SU-DHL-6 (cell line): Measurements from ENCODE around the gene GPR180.
A peak's percentile ranks its signal among the peaks of the same experiment; 100 is the strongest.

Experiments
- H2AFZ ChIP-seq: fragments of 200-600 bp; sonication (generic); 2 replicates; pipeline ENCODE4 v1.6.1; 2014; ENCODE audit warnings: low read depth, mild to moderate bottlenecking, moderate library complexity, mixed read lengths, antibody characterized with exemption, low read length; ENCODE audit not compliant: severe bottlenecking
- H3F3A ChIP-seq: fragments of 200-600 bp; shearing (Covaris generic); 2 replicates; pipeline ENCODE4 v1.6.0; 2016; ENCODE audit warnings: antibody characterized with exemption, mild to moderate bottlenecking; ENCODE audit not compliant: insufficient read depth
- H3K27ac ChIP-seq: fragments of 200-600 bp; sonication (generic); 2 replicates; pipeline ENCODE4 v1.5.1; 2016; ENCODE audit warnings: low read depth, mild to moderate bottlenecking, low read length, moderate library complexity, mixed read lengths
- H3K27me3 ChIP-seq: fragments of 200-600 bp; sonication (generic), shearing (Covaris generic); 2 replicates; pipeline ENCODE4 v1.6.0; 2014; ENCODE audit warnings: mild to moderate bottlenecking, low read length
- H3K36me3 ChIP-seq: fragments of 200-600 bp; sonication (generic); 2 replicates; pipeline ENCODE4 v1.6.1; 2014; ENCODE audit warnings: mild to moderate bottlenecking, low read length, mixed read lengths
- H3K4me2 ChIP-seq: fragments of 300-600, 200-600 bp; shearing (Covaris generic), sonication (generic); 2 replicates; pipeline ENCODE4 v1.6.0; 2014; ENCODE audit warnings: low read length, low read depth, mild to moderate bottlenecking; ENCODE audit not compliant: poor library complexity, severe bottlenecking
- H3K4me3 ChIP-seq: fragments of 200-600 bp; sonication (generic); 2 replicates; pipeline ENCODE4 v1.5.1; 2014; ENCODE audit warnings: antibody characterized with exemption, low read length, mild to moderate bottlenecking, mixed read lengths; ENCODE audit not compliant: insufficient read depth, poor library complexity, severe bottlenecking
- H3K79me2 ChIP-seq: fragments of 200-600 bp; sonication (generic); 2 replicates; pipeline ENCODE4 v1.6.1; 2014; ENCODE audit warnings: mild to moderate bottlenecking, low read length, moderate library complexity; ENCODE audit not compliant: insufficient read depth
- H3K9ac ChIP-seq: fragments of 200-600 bp; sonication (generic); 2 replicates; pipeline ENCODE4 v1.7.0; 2014; ENCODE audit warnings: mild to moderate bottlenecking, low read length
- H3K9me2 ChIP-seq: fragments of 200-600 bp; sonication (generic); replicated peaks from 2 replicates; pipeline ENCODE4 v1.6.1; 2014; ENCODE audit warnings: low read length; ENCODE audit not compliant: insufficient read depth
- H3K9me3 ChIP-seq: fragments of 200-600 bp; sonication (generic); 2 replicates; pipeline ENCODE4 v1.6.1; 2014; ENCODE audit warnings: low read length, mixed read lengths; ENCODE audit not compliant: insufficient read depth
- H4K20me1 ChIP-seq: fragments of 200-600 bp; sonication (generic); 2 replicates; pipeline ENCODE4 v1.6.1; 2014; ENCODE audit warnings: low read depth, mild to moderate bottlenecking, antibody characterized with exemption, low read length, moderate library complexity, mixed read lengths
- EZH2phosphoT487 ChIP-seq: fragments of 200-600 bp; sonication (generic), shearing (Covaris generic); conservative IDR thresholded peaks from 2 replicates; pipeline ENCODE4 v1.6.1; 2018; ENCODE audit warnings: mild to moderate bottlenecking, antibody characterized with exemption, low read length, moderate library complexity, mixed read lengths
- TF ChIP-seq, protein P1 (sequence below): fragments of 200-600 bp; sonication (generic); IDR thresholded peaks from one replicate; pipeline ENCODE4 v1.5.1; 2017; ENCODE audit warnings: antibody characterized with exemption, mild to moderate bottlenecking, low read length, moderate library complexity; ENCODE audit not compliant: insufficient read depth, poor library complexity, severe bottlenecking

Gene GPR180

DNA sequence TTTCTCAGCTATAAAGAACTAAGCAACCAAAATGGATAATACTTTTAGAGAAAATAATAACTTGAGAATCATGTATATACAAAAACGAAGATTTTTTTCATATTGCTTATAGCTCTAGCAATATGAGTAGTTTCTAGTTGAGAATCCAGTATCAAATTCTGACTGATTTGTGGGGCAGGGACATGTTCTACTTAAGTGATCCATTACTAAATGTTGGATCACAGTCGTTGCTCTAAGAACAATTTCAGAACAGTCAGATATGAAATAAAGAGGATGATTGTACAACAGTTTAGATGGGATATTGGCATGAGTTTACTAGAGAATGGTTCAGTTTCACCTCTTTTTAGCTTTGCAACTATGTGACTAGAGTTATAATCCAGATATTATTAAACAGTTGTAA, 70.7 kb downstream of the GPR180 start:
- H3K4me3 ChIP-seq, result no peak overlapping the region
- no peaks in the 10 kb centered on the region for H4K20me1 ChIP-seq
- H3K9me3 ChIP-seq, result no peaks in the 10 kb centered on the region
- H3K36me3 ChIP-seq, result no peaks in the 10 kb centered on the region
- no peak overlapping the region for H3K4me2 ChIP-seq
- no peak overlapping the region for H3K27ac ChIP-seq
- H3K9ac ChIP-seq, result no peak overlapping the region
- no peaks in the 10 kb centered on the region for H3K9me2 ChIP-seq
- no peaks in the 10 kb centered on the region for H3F3A ChIP-seq
- TF ChIP-seq, protein P1, sequence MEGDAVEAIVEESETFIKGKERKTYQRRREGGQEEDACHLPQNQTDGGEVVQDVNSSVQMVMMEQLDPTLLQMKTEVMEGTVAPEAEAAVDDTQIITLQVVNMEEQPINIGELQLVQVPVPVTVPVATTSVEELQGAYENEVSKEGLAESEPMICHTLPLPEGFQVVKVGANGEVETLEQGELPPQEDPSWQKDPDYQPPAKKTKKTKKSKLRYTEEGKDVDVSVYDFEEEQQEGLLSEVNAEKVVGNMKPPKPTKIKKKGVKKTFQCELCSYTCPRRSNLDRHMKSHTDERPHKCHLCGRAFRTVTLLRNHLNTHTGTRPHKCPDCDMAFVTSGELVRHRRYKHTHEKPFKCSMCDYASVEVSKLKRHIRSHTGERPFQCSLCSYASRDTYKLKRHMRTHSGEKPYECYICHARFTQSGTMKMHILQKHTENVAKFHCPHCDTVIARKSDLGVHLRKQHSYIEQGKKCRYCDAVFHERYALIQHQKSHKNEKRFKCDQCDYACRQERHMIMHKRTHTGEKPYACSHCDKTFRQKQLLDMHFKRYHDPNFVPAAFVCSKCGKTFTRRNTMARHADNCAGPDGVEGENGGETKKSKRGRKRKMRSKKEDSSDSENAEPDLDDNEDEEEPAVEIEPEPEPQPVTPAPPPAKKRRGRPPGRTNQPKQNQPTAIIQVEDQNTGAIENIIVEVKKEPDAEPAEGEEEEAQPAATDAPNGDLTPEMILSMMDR, result no peak
- TF ChIP-seq EZH2phosphoT487, result no peak
- no peaks in the 10 kb centered on the region for H3K27me3 ChIP-seq
- H3K79me2 ChIP-seq, result no peaks in the 10 kb centered on the region
- H2AFZ ChIP-seq, result no peak overlapping the region

DNA sequence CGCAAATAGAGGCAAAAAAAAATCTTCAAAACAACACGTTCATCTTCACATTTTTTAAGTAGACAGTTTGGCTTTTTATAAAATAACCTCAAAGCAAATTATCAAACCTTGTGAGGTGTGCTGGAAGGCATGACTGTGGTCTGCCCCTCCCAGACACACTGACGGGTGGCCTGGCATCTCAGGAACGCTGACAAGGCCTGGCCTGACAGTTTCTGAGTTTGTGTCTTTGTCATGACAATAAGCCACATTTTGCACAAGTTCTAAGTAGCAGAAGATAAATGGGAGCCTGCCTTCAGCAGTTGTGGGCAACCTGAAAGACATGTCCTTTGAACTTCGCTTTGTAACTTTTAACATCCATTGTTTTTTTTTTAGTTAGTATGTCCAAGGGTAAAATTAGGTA, 72.2 kb downstream of the GPR180 start:
- TF ChIP-seq, protein P1, result no peak
- no peak for TF ChIP-seq EZH2phosphoT487
- Histone ChIP-seq H3K9ac (no peak overlapping the region), H3K27ac (no peak overlapping the region), H3K36me3 (no peaks in the 10 kb centered on the region), H4K20me1 (no peaks in the 10 kb centered on the region), H3K9me3 (no peaks in the 10 kb centered on the region), H2AFZ (no peak overlapping the region), H3K9me2 (no peaks in the 10 kb centered on the region), H3F3A (no peaks in the 10 kb centered on the region), H3K27me3 (no peaks in the 10 kb centered on the region), H3K4me3 (no peak overlapping the region), H3K4me2 (no peak overlapping the region), H3K79me2 (no peaks in the 10 kb centered on the region)

DNA sequence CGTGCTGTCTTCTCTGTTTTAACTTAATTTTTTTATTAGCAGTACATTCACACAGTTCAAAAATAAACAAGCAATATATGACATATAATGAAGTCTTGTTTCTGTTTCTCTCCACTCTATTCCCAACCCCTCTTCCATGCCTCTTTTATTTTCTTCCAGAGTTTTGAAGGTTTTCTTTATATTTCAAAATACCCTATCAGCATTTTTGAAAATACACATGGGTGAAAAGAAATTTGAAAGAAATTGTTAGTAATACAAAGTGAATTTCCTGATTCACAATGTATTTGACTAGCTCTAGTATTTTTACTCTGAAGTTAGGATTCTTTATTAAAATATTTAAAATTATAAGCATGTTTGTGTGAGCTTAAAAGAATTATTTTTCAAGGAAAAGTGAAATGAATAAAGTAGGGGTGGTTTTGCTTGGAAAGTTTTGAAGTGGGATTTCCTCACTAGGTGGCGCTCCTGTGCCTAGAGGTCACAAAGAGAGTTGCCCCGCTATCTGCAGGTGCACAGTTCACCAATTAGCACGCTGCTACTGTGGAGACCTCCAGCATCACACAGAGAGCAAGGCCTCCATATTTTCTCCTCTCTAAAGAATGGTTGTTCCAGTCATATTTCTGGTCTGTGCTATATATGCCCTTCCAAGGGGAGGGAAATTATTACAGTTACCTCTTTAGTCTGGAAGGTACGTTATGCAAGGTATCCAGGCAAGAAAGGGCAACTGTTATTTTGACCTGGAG, 73.1 kb downstream of the GPR180 start:
- Histone ChIP-seq H3K4me2 (no peak overlapping the region), H3K9me3 (no peaks in the 10 kb centered on the region), H3K36me3 (no peaks in the 10 kb centered on the region), H3K27me3 (no peaks in the 10 kb centered on the region), H3K27ac (no peak overlapping the region), H3K79me2 (no peaks in the 10 kb centered on the region), H3K4me3 (no peak overlapping the region), H3F3A (no peaks in the 10 kb centered on the region), H4K20me1 (no peaks in the 10 kb centered on the region), H2AFZ (no peak overlapping the region), H3K9me2 (no peaks in the 10 kb centered on the region), H3K9ac (no peak overlapping the region)
- TF ChIP-seq, protein P1, result peak; percentile 73
- TF ChIP-seq EZH2phosphoT487, result no peak
